ENCODE measurements around the gene SEPSECS. TPM values are rescaled to one million over a fixed set of nuclear protein-coding genes. Genes with fewer than 3 reads are reported as not detected.
"Not testable (repeated sequence)": the region's sequence is repeated elsewhere in the genome, so short reads cannot be mapped to it uniquely, and the experiment has no call there.

Gene SEPSECS
- total RNA-seq, 1 experiment from 2014 or later = 7.3 TPM

DNA sequence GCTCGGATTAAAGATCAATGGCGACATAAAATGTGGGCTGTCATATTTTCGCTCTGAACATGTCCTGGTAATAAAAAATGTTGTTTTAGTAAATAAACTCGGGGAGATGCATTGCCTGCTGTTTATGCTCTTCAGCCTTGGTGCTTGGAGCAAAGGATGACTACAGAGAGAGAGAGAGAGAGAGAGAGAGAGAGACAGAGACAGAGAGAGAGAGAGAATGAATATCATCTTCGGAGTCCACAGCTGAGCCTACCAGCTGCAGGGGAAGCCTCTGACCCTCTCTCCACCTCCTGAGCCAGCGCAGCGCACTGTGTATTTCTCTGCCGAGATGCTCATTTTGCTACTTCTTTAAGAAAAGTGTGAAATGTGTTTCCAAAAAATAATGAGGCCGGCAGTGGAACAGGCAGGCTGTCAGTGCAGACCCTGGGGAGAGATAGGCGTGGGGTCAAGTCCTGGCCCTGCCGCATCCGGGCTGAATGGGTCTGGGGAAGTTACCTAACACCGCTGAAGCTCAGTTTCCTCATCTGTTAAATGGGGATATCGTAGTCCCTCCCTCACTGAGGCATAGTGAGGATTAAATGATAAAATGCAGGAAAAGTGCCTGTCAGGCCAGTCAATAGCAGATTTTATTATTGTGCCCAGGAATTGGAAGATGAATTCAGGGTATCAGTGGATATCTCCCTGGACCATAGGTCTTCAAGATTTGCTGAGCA, 71.0 kb downstream of the SEPSECS start:
- Histone ChIP-seq H3K9me3 (replicated peaks) (peaks cover 5% of the 10 kb centered on the region; the same call in 1 of the 2 replicates), H3K27ac (no peak overlapping the region), H3K4me1 (no peaks in the 10 kb centered on the region), H3K27me3 (peaks cover 6% of the 10 kb centered on the region), H3K36me3 (no peaks in the 10 kb centered on the region), H3K4me3 (no peak overlapping the region)
- DNase-seq = no peak

DNA sequence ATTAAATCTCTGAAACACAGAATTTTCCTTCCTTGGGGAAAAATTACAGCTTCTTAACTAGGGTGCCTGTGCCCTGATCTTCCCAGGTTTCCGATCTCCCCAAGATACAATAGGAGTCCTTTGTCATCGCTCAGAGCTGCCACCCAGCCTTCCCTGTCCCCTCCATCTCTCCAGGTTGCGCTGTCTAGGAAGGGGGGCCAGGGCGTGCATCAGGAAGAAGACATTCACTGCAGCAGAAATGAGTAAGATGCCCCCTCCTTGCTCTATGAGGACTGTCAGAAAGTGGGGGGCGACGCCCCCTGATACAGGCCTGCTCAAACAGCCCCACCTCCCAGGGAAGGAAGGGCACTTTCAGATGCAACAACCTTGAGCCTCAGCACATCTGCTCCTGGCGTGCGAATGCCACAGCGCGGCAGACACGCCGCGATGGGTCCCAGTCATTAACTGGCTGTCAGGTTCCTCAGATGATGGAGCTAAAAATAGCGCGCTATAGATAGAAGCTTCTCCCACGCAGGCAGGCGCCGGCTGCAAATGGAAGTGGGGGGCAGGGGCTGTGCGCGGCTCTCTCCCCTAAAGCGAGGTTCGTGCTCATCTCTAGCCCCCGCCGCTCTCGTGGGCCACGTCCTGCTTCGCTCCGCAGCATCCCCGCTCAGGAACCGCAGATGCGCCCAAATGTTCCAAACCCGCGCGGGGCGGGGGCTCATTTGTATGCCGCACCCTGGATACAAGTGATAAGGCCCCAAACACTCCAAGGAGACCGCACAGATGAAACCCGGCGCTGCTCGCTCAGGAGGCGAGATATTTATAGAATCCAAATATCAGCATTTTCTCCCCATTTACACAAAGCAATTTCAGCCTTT, 71.9 kb downstream of the SEPSECS start:
- DNase-seq = no peak
- H3K4me3 ChIP-seq = no peak overlapping the region
- H3K27me3 ChIP-seq = peaks cover 6% of the 10 kb centered on the region
- no peak overlapping the region for H3K27ac ChIP-seq
- H3K36me3 ChIP-seq = no peaks in the 10 kb centered on the region
- no peaks in the 10 kb centered on the region for H3K4me1 ChIP-seq
- peaks cover 5% of the 10 kb centered on the region; the same call in 1 of the 2 replicates for H3K9me3 ChIP-seq (replicated peaks)

- no peaks in the 10 kb centered on the region for H3K36me3 ChIP-seq
- peaks cover 6% of the 10 kb centered on the region for H3K27me3 ChIP-seq
- H3K4me1 ChIP-seq = no peaks in the 10 kb centered on the region
- H3K9me3 ChIP-seq (replicated peaks) = no peaks in the 10 kb centered on the region
- no peak overlapping the region for H3K27ac ChIP-seq
- no peak overlapping the region for H3K4me3 ChIP-seq
- DNase-seq = no peak
Observed at GRCh38 chr4:25085671-25086070, 74.6 kb downstream of the SEPSECS start.

- DNase-seq; H3K4me1 ChIP-seq; H3K27me3 ChIP-seq; H3K4me3 ChIP-seq; H3K27ac ChIP-seq; H3K36me3 ChIP-seq; H3K9me3 ChIP-seq (replicated peaks): not testable (repeated sequence)
Observed at GRCh38 chr4:25083441-25083840, 76.8 kb downstream of the SEPSECS start.

- Histone ChIP-seq H3K4me3 (no peak overlapping the region), H3K9me3 (replicated peaks) (no peaks in the 10 kb centered on the region), H3K36me3 (no peaks in the 10 kb centered on the region), H3K27ac (no peak overlapping the region), H3K27me3 (peaks cover 4% of the 10 kb centered on the region; the same call in 1 of the 2 replicates), H3K4me1 (no peaks in the 10 kb centered on the region)
- DNase-seq = no peak
Observed at GRCh38 chr4:25081866-25082471, 78.3 kb downstream of the SEPSECS start.

DNA sequence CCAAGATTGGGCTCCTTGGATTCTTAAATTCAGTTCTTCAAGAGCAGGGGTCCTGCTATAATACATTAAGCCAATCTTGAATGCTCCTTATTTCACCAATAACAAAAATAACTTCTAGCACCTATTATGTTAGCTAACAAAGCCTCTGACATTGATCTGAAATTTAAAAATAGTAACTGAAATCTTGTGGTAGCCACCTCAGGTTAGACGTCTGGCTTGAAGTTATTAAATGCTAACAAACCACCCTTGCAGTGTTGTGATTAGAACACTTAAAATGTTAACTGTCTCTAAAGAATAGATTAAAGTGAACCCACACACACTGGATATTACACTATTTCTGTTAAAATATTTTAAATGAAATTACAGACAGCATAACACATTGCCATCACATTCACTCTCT, 79.7 kb downstream of the SEPSECS start:
- Histone ChIP-seq H3K27ac (no peak overlapping the region), H3K9me3 (replicated peaks) (no peaks in the 10 kb centered on the region), H3K4me1 (no peaks in the 10 kb centered on the region), H3K4me3 (no peak overlapping the region), H3K36me3 (no peaks in the 10 kb centered on the region), H3K27me3 (no peaks in the 10 kb centered on the region; the same call in 1 of the 2 replicates)
- DNase-seq = no peak

DNA sequence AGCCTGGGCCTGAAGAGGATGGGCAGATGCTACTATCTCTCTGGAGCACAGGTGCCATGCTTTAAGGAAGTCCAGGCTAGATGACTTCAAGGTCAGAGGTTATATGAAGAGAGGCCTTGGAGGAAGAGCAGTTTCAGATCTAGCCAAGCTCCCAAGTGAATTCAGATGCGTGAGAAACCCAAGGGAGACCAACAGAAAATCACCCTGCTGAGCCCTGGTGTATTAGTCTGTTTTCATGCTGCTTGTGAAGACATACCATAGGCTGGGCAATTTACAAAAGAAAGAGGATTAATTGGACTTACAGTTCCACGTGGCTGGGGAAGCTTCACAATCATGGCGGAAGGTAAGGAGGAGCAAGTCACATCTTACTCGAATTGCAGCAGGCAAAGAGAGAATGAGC, 81.7 kb downstream of the SEPSECS start:
- Histone ChIP-seq H3K36me3 (no peaks in the 10 kb centered on the region), H3K4me1 (no peaks in the 10 kb centered on the region), H3K4me3 (no peak overlapping the region), H3K27me3 (no peaks in the 10 kb centered on the region), H3K9me3 (replicated peaks) (no peaks in the 10 kb centered on the region), H3K27ac (no peak overlapping the region)
- DNase-seq = no peak

- no peak for DNase-seq
Observed at GRCh38 chr4:25076625-25077398, 83.4 kb downstream of the SEPSECS start.

DNA sequence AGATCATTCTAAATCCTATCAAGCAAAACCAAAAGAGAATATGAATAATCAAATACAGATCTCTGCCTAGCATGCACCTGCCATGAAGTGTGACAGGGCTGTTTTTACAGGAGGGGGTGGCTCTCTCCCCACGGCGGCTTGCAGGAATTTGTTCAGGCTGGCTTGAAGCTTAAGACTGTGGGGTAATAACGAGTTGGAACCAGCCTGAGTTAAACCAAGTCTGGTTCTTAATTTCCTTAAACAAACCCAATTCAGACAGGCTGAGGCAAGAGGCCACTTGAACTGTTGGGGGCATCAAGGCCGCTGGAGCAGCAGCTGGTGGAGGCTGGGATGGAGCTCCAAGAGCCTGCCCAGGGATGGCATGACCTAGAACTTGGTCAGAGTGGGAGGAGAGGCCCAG, 84.4 kb downstream of the SEPSECS start:
- H3K27me3 ChIP-seq = no peaks in the 10 kb centered on the region
- DNase-seq = no peak
- no peak overlapping the region for H3K27ac ChIP-seq
- H3K36me3 ChIP-seq = no peaks in the 10 kb centered on the region
- H3K4me3 ChIP-seq = no peak overlapping the region
- no peaks in the 10 kb centered on the region for H3K4me1 ChIP-seq
- H3K9me3 ChIP-seq (replicated peaks) = no peaks in the 10 kb centered on the region

More at GRCh38 chr4:25076625-25077398, 83.4 kb downstream of the SEPSECS start:
- no peak overlapping the region for H3K4me3 ChIP-seq
- H3K27ac ChIP-seq = no peak overlapping the region
- no peaks in the 10 kb centered on the region for H3K4me1 ChIP-seq
- H3K36me3 ChIP-seq = no peaks in the 10 kb centered on the region
- H3K9me3 ChIP-seq (replicated peaks) = no peaks in the 10 kb centered on the region
- H3K27me3 ChIP-seq = no peaks in the 10 kb centered on the region

DNA sequence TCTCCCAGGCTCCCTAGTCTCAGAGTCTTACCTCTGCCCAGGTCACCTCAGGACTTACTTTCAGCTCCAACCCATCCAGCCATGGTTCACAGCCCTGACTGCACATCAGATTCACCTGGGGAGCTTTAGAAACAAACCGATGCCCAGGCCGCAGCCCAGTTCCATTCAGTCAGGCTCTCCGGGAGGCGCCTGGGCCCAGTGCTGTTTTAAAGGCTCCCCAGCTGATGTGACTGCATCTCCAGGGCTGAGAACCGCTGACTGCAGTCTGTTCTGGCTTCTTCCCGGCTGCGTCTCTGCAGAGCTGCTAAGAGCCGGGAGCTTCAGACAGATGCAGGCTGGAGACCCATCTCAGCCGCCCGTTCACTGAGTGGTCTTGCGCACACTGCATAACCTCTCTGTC, 85.1 kb downstream of the SEPSECS start:
- Histone ChIP-seq H3K4me3 (no peak overlapping the region), H3K27me3 (no peaks in the 10 kb centered on the region), H3K27ac (no peak overlapping the region), H3K9me3 (replicated peaks) (no peaks in the 10 kb centered on the region), H3K36me3 (no peaks in the 10 kb centered on the region), H3K4me1 (no peaks in the 10 kb centered on the region)
- no peak for DNase-seq

DNA sequence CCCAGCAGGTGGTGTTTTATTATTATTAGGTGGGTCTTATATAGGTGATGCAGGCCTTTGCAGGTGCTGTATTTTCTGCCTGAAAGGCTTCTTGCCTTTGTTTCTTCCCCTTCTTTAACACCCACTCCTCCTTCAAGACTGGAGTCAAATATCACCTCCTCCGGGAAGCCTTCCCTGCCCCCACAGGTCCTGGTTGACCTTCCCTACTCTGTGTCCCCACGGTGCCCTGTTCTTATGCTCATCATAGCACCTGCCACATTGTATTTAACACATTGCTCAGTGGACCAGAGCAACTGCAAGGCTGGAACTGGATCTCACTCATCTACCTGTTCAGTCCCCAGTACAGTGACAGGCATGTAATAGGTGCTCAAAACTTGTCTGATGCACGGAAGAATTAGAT, 89.7 kb downstream of the SEPSECS start:
- no peak overlapping the region for H3K27ac ChIP-seq
- no peaks in the 10 kb centered on the region for H3K4me1 ChIP-seq
- no peaks in the 10 kb centered on the region for H3K36me3 ChIP-seq
- no peak overlapping the region for H3K4me3 ChIP-seq
- DNase-seq = no peak
- H3K27me3 ChIP-seq = no peaks in the 10 kb centered on the region
- H3K9me3 ChIP-seq (replicated peaks) = no peaks in the 10 kb centered on the region

Other genes starting within 250 kb of the SEPSECS start
- 0.91 and 1.1 TPM in 2 replicates for gene CCDC149, start 247.4 kb downstream of the SEPSECS start, total RNA-seq (2014; rRNA removed; shearing (Covaris generic))
- gene LGI2, start 129.5 kb downstream of the SEPSECS start, total RNA-seq (2014; rRNA removed; shearing (Covaris generic)) = 10.8 and 12.0 TPM in 2 replicates
- gene PI4K2B, start 73.6 kb upstream of the SEPSECS start, total RNA-seq (2014; rRNA removed; shearing (Covaris generic)) = 21.9 and 26.4 TPM in 2 replicates
- 19.1 and 20.6 TPM in 2 replicates for gene ZCCHC4, start 152.3 kb upstream of the SEPSECS start, total RNA-seq (2014; rRNA removed; shearing (Covaris generic))
- gene ANAPC4, start 216.8 kb upstream of the SEPSECS start, total RNA-seq (2014; rRNA removed; shearing (Covaris generic)) = 35.4 and 49.8 TPM in 2 replicates

Measured in SJCRH30 (cell line).